Measurements from ENCODE around the gene ELL2.

Gene ELL2

GRCh38 chr5:95941756-95942155 lies 19.9 kb downstream of the ELL2 start:
- DNase-seq (ENCODE audit: low read depth), result no peak
- H3K4me3 ChIP-seq (ENCODE audit: low read depth, low read length), result no peak overlapping the region
- TF ChIP-seq POLR2A (IDR thresholded peaks at IDR 0.05; ENCODE audit: extremely low read depth, insufficient read length), result no peak
- TF ChIP-seq MAX (IDR thresholded peaks at IDR 0.05; ENCODE audit: low read depth, low read length), result no peak
- no peak for TF ChIP-seq CTCF (IDR thresholded peaks at IDR 0.05; ENCODE audit: low read depth, low read length)
- no peak for TF ChIP-seq MYC (IDR thresholded peaks at IDR 0.05; ENCODE audit: low read depth, low read length)

- TF ChIP-seq MAX (IDR thresholded peaks at IDR 0.05; ENCODE audit: low read depth, low read length) (no peak), POLR2A (IDR thresholded peaks at IDR 0.05; ENCODE audit: extremely low read depth, insufficient read length) (no peak), MYC (IDR thresholded peaks at IDR 0.05; ENCODE audit: low read depth, low read length) (no peak), CTCF (IDR thresholded peaks at IDR 0.05; ENCODE audit: low read depth, low read length) (no peak)
- H3K4me3 ChIP-seq (ENCODE audit: low read depth, low read length), result no peak overlapping the region
- no peak for DNase-seq (ENCODE audit: low read depth)
Observed at GRCh38 chr5:95940758-95941682, 20.6 kb downstream of the ELL2 start.

- TF ChIP-seq POLR2A (IDR thresholded peaks at IDR 0.05; ENCODE audit: extremely low read depth, insufficient read length) (no peak), CTCF (IDR thresholded peaks at IDR 0.05; ENCODE audit: low read depth, low read length) (no peak), MAX (IDR thresholded peaks at IDR 0.05; ENCODE audit: low read depth, low read length) (no peak), MYC (IDR thresholded peaks at IDR 0.05; ENCODE audit: low read depth, low read length) (no peak)
- H3K4me3 ChIP-seq (ENCODE audit: low read depth, low read length), result no peak overlapping the region
- DNase-seq (ENCODE audit: low read depth), result no peak
Observed at GRCh38 chr5:95939465-95939864, 22.2 kb downstream of the ELL2 start.

GRCh38 chr5:95938766-95939165 lies 22.9 kb downstream of the ELL2 start:
- H3K4me3 ChIP-seq (ENCODE audit: low read depth, low read length), result no peak overlapping the region
- TF ChIP-seq MAX (IDR thresholded peaks at IDR 0.05; ENCODE audit: low read depth, low read length) (no peak), MYC (IDR thresholded peaks at IDR 0.05; ENCODE audit: low read depth, low read length) (no peak), CTCF (IDR thresholded peaks at IDR 0.05; ENCODE audit: low read depth, low read length) (no peak), POLR2A (IDR thresholded peaks at IDR 0.05; ENCODE audit: extremely low read depth, insufficient read length) (no peak)
- DNase-seq (ENCODE audit: low read depth), result no peak

- no peak for TF ChIP-seq MYC (IDR thresholded peaks at IDR 0.05; ENCODE audit: low read depth, low read length)
- TF ChIP-seq CTCF (IDR thresholded peaks at IDR 0.05; ENCODE audit: low read depth, low read length), result no peak
- TF ChIP-seq POLR2A (IDR thresholded peaks at IDR 0.05; ENCODE audit: extremely low read depth, insufficient read length), result no peak
- no peak for DNase-seq (ENCODE audit: low read depth)
- H3K4me3 ChIP-seq (ENCODE audit: low read depth, low read length), result no peak overlapping the region
Observed at GRCh38 chr5:95938347-95938746, 23.3 kb downstream of the ELL2 start.

All from NB4 (cell line).